ENCODE results near the gene FRMD4A. TPM values are rescaled to one million over a fixed set of nuclear protein-coding genes. Genes with fewer than 3 reads are reported as not detected.

The FRMD4A gene
- total RNA-seq, 2 donors from 2014 or later, result 55.9 to 81.0 TPM

- H3K9me3 ChIP-seq, result no peaks in the 10 kb centered on the region
- H3K27ac ChIP-seq, result peak overlapping the region; percentile 67 to 78
- DNase-seq (ENCODE audit: low spot score) (no peak), ATAC-seq (ENCODE audit: insufficient number of reproducible peaks, low FRiP score, low read depth) (no peak)
- TF ChIP-seq, protein P1, sequence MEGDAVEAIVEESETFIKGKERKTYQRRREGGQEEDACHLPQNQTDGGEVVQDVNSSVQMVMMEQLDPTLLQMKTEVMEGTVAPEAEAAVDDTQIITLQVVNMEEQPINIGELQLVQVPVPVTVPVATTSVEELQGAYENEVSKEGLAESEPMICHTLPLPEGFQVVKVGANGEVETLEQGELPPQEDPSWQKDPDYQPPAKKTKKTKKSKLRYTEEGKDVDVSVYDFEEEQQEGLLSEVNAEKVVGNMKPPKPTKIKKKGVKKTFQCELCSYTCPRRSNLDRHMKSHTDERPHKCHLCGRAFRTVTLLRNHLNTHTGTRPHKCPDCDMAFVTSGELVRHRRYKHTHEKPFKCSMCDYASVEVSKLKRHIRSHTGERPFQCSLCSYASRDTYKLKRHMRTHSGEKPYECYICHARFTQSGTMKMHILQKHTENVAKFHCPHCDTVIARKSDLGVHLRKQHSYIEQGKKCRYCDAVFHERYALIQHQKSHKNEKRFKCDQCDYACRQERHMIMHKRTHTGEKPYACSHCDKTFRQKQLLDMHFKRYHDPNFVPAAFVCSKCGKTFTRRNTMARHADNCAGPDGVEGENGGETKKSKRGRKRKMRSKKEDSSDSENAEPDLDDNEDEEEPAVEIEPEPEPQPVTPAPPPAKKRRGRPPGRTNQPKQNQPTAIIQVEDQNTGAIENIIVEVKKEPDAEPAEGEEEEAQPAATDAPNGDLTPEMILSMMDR (IDR thresholded peaks at IDR 0.05), result no peak
- H3K27me3 ChIP-seq (replicated peaks; ENCODE audit: insufficient read depth), result no peaks in the 10 kb centered on the region
- no peaks in the 10 kb centered on the region for H3K36me3 ChIP-seq
- H3K4me1 ChIP-seq (ENCODE audit: control insufficient read depth in 1 of 2, low read depth in 2 of 2), result peaks cover 18 to 67% of the 10 kb centered on the region in 2 donors
- no peak overlapping the region for H3K4me3 ChIP-seq
Measured at GRCh38 chr10:13882119-13882711, 448.5 kb downstream of the FRMD4A start.

DNA sequence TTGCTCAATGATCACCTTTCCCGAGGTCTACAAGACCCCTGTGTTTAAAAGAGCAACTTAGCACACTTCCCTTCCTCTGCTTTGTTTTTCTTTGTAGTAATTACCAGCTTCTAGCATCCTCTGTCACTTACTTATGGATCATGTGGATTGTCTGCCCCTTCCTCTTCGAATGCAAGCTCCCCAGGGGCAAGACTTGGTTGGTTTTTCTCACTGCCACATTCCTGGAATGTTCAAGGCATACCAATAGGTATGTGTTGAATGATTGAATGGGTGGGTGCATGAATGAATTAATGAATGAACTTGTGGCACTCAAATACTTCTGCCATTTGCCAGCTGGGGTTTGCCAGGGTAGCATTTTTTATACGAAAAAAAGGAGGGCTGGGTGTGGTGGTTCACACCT, 450.0 kb downstream of the FRMD4A start:
- TF ChIP-seq, protein P1 (IDR thresholded peaks at IDR 0.05), result no peak
- Histone ChIP-seq H3K9me3 (no peaks in the 10 kb centered on the region), H3K27ac (peak overlapping the region; percentile 5 to 78), H3K4me3 (no peak overlapping the region), H3K27me3 (replicated peaks; ENCODE audit: insufficient read depth) (no peaks in the 10 kb centered on the region), H3K4me1 (ENCODE audit: control insufficient read depth in 1 of 2, low read depth in 2 of 2) (peaks cover 21 to 72% of the 10 kb centered on the region in 2 donors), H3K36me3 (no peaks in the 10 kb centered on the region)
- DNase-seq (ENCODE audit: low spot score), result no peak
- no peak for ATAC-seq (ENCODE audit: insufficient number of reproducible peaks, low FRiP score, low read depth)

GRCh38 chr10:13877154-13877909, 453.4 kb downstream of the FRMD4A start:
- no peaks in the 10 kb centered on the region for H3K27me3 ChIP-seq (replicated peaks; ENCODE audit: insufficient read depth)
- peak overlapping the region; percentile 72 to 75 for H3K27ac ChIP-seq
- ATAC-seq (ENCODE audit: insufficient number of reproducible peaks, low FRiP score, low read depth) (peak; percentile 62), DNase-seq (ENCODE audit: low spot score) (peak; percentile 60)
- H3K36me3 ChIP-seq, result no peaks in the 10 kb centered on the region
- no peaks in the 10 kb centered on the region for H3K9me3 ChIP-seq
- peak overlapping the region; percentile 4 for H3K4me3 ChIP-seq
- TF ChIP-seq, protein P1 (IDR thresholded peaks at IDR 0.05), result no peak
- peaks cover 20 to 77% of the 10 kb centered on the region in 2 donors for H3K4me1 ChIP-seq (ENCODE audit: control insufficient read depth in 1 of 2, low read depth in 2 of 2)

- no peak for ATAC-seq (ENCODE audit: insufficient number of reproducible peaks, low FRiP score, low read depth)
- peak overlapping the region; percentile 24 to 68 for H3K27ac ChIP-seq
- DNase-seq (ENCODE audit: low spot score), result no peak
- H3K9me3 ChIP-seq, result no peaks in the 10 kb centered on the region
- H3K27me3 ChIP-seq (replicated peaks; ENCODE audit: insufficient read depth), result no peaks in the 10 kb centered on the region
- peaks cover 21 to 67% of the 10 kb centered on the region in 2 donors for H3K4me1 ChIP-seq (ENCODE audit: control insufficient read depth in 1 of 2, low read depth in 2 of 2)
- TF ChIP-seq, protein P1 (IDR thresholded peaks at IDR 0.05), result no peak
- H3K4me3 ChIP-seq, result no peak overlapping the region
- H3K36me3 ChIP-seq, result no peaks in the 10 kb centered on the region
Measured at GRCh38 chr10:13873196-13873595, 457.5 kb downstream of the FRMD4A start.

DNA sequence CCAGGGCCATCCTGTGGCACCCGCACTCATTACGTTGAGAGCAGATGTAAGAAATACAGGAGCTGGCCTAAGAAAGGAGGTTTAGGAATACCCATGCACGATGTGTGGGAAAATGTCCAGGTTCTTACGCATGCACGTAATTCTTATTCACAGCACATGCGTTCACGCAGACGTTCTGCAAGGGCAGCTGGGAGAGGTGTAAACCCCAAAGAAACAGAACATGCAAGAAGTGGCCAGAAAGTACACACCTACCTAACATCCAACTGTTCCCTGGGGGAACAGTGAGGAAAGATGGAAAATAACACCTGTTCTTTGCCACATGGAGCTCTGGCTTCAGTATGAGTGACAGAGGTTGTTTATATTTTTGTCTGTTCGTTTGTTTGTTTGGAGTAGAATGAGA, 458.3 kb downstream of the FRMD4A start:
- H3K27me3 ChIP-seq (replicated peaks; ENCODE audit: insufficient read depth), result no peaks in the 10 kb centered on the region
- peaks cover 17 to 59% of the 10 kb centered on the region in 2 donors for H3K4me1 ChIP-seq (ENCODE audit: control insufficient read depth in 1 of 2, low read depth in 2 of 2)
- H3K27ac ChIP-seq, result peak overlapping the region; percentile 24 to 52
- no peaks in the 10 kb centered on the region for H3K9me3 ChIP-seq
- no peak for DNase-seq (ENCODE audit: low spot score)
- no peak for ATAC-seq (ENCODE audit: insufficient number of reproducible peaks, low FRiP score, low read depth)
- TF ChIP-seq, protein P1 (IDR thresholded peaks at IDR 0.05), result no peak
- peak overlapping the region; percentile 7 for H3K4me3 ChIP-seq
- no peaks in the 10 kb centered on the region for H3K36me3 ChIP-seq
